ENCODE measurements around the gene PCSK5. TPM values are rescaled to one million over a fixed set of nuclear protein-coding genes. Genes with fewer than 3 reads are reported as not detected.
"Not testable (repeated sequence)": the region's sequence is repeated elsewhere in the genome, so short reads cannot be mapped to it uniquely, and the experiment has no call there.

The PCSK5 gene
- total RNA-seq, 1 experiment from 2014 or later, result 2.1 TPM

GRCh38 chr9:76352026-76352620 lies 461.6 kb downstream of the PCSK5 start:
- DNase-seq (ENCODE audit: low read depth), result no peak

- DNase-seq (ENCODE audit: low read depth), result peak; percentile 57
Measured at GRCh38 chr9:76353280-76353679, 462.8 kb downstream of the PCSK5 start.

- no peak for DNase-seq (ENCODE audit: low read depth)
Measured at GRCh38 chr9:76354221-76354620, 463.7 kb downstream of the PCSK5 start.

GRCh38 chr9:76355886-76356285 lies 465.4 kb downstream of the PCSK5 start:
- DNase-seq (ENCODE audit: low read depth), result no peak

GRCh38 chr9:76357555-76357954 lies 467.1 kb downstream of the PCSK5 start:
- DNase-seq (ENCODE audit: low read depth), result no peak

- no peak for DNase-seq (ENCODE audit: low read depth)
Measured at GRCh38 chr9:76358628-76359280, 468.3 kb downstream of the PCSK5 start.

GRCh38 chr9:76359365-76359764 lies 468.9 kb downstream of the PCSK5 start:
- no peak for DNase-seq (ENCODE audit: low read depth)

- no peak for DNase-seq (ENCODE audit: low read depth)
Measured at GRCh38 chr9:76359766-76360165, 469.3 kb downstream of the PCSK5 start.

GRCh38 chr9:76362332-76363031 lies 472.0 kb downstream of the PCSK5 start:
- DNase-seq (ENCODE audit: low read depth), result not testable (repeated sequence)

- no peak for DNase-seq (ENCODE audit: low read depth)
Measured at GRCh38 chr9:76363032-76363395, 472.5 kb downstream of the PCSK5 start.

- DNase-seq (ENCODE audit: low read depth), result peak; percentile 57
Measured at GRCh38 chr9:76365028-76365427, 474.6 kb downstream of the PCSK5 start.

- no peak for DNase-seq (ENCODE audit: low read depth)
Measured at GRCh38 chr9:76366275-76366674, 475.8 kb downstream of the PCSK5 start.

- peak; percentile 45 for DNase-seq (ENCODE audit: low read depth)
Measured at GRCh38 chr9:76369583-76369982, 479.1 kb downstream of the PCSK5 start.

GRCh38 chr9:76370396-76371023 lies 480.0 kb downstream of the PCSK5 start:
- DNase-seq (ENCODE audit: low read depth), result no peak

GRCh38 chr9:76371901-76372300 lies 481.4 kb downstream of the PCSK5 start:
- DNase-seq (ENCODE audit: low read depth), result peak; percentile 18

GRCh38 chr9:76372336-76372735 lies 481.9 kb downstream of the PCSK5 start:
- no peak for DNase-seq (ENCODE audit: low read depth)

- peak; percentile 4 for DNase-seq (ENCODE audit: low read depth)
Measured at GRCh38 chr9:76373173-76373783, 482.8 kb downstream of the PCSK5 start.

GRCh38 chr9:76373784-76374474 lies 483.5 kb downstream of the PCSK5 start:
- DNase-seq (ENCODE audit: low read depth), result no peak

GRCh38 chr9:76374783-76375559 lies 484.5 kb downstream of the PCSK5 start:
- peak; percentile 91 for DNase-seq (ENCODE audit: low read depth)

GRCh38 chr9:76377791-76378190 lies 487.3 kb downstream of the PCSK5 start:
- DNase-seq (ENCODE audit: low read depth), result no peak
